Liver (tissue), 9 donors: Measurements from ENCODE around the gene TYMP. TPM values are rescaled to one million over a fixed set of nuclear protein-coding genes. Genes with fewer than 3 reads are reported as not detected.

Experiments
- DNase-seq: peaks from one replicate; pipeline ENCODE4 v3.0.0-alpha.2; 2017; ENCODE audit warnings: low spot score
- H3K27ac ChIP-seq, 2 donors: one replicate each; pipeline ENCODE4 v1.7.0; 2013; ENCODE audit warnings: inconsistent platforms in 2 of 2, low read length in 2 of 2, control low read depth in 1 of 2, low read depth in 1 of 2, mild to moderate bottlenecking in 1 of 2
- H3K27me3 ChIP-seq, 4 donors: one replicate each; pipeline versions ENCODE4 v1.6.1 to v1.7.0; 2013; ENCODE audit warnings: low read length in 3 of 4, inconsistent platforms in 1 of 4, mild to moderate bottlenecking in 1 of 4, moderate library complexity in 1 of 4; ENCODE audit not compliant: control insufficient read depth in 4 of 4, insufficient read depth in 4 of 4
- H3K36me3 ChIP-seq, 4 donors: one replicate each; pipeline versions ENCODE4 v1.6.1 to v1.7.0; 2013; ENCODE audit warnings: low read length in 3 of 4, mild to moderate bottlenecking in 3 of 4, low read depth in 1 of 4, moderate library complexity in 1 of 4; ENCODE audit not compliant: control insufficient read depth in 4 of 4, insufficient read depth in 3 of 4
- H3K4me1 ChIP-seq, 4 donors: one replicate each; pipeline versions ENCODE4 v1.6.1 to v1.7.0; 2013; ENCODE audit warnings: low read length in 3 of 4, mild to moderate bottlenecking in 3 of 4, moderate library complexity in 1 of 4; ENCODE audit not compliant: control insufficient read depth in 4 of 4, insufficient read depth in 4 of 4
- H3K4me3 ChIP-seq, 3 donors: one replicate each; pipeline versions ENCODE4 v1.6.1 to v1.7.0; 2013; ENCODE audit warnings: low read length in 3 of 3, control low read depth in 1 of 3, low read depth in 1 of 3, mild to moderate bottlenecking in 1 of 3
- H3K9ac ChIP-seq, 2 donors: one replicate each; pipeline ENCODE4 v1.7.0; 2013; ENCODE audit warnings: low read length in 2 of 2, mild to moderate bottlenecking in 2 of 2, moderate library complexity in 2 of 2, control low read depth in 1 of 2, low read depth in 1 of 2
- H3K9me3 ChIP-seq, 4 donors: one replicate each; pipeline versions ENCODE4 v1.6.1 to v1.7.0; 2013; ENCODE audit warnings: low read length in 3 of 4; ENCODE audit not compliant: control insufficient read depth in 4 of 4
- EGR1 ChIP-seq, 2 donors: IDR thresholded peaks; 2 replicates each; pipeline ENCODE4 v1.6.1; 2016 to 2018; ENCODE audit warnings: antibody characterized with exemption in 2 of 2, low read depth in 2 of 2
- FOXA1 ChIP-seq: IDR thresholded peaks from 2 replicates; pipeline ENCODE4 v1.6.1; 2016; ENCODE audit warnings: antibody characterized with exemption
- FOXA2 ChIP-seq: IDR thresholded peaks from 2 replicates; pipeline ENCODE4 v1.6.1; 2016; ENCODE audit warnings: antibody characterized with exemption
- GABPA ChIP-seq, 2 donors: IDR thresholded peaks in 1 of 2; conservative IDR thresholded peaks in 1 of 2; 2 replicates each; pipeline ENCODE4 v1.6.1; 2016; ENCODE audit warnings: antibody characterized with exemption in 2 of 2, mild to moderate bottlenecking in 1 of 2, moderate library complexity in 1 of 2
- HNF4A ChIP-seq, 2 donors: conservative IDR thresholded peaks; 2 replicates each; pipeline ENCODE4 v1.6.1; 2016; ENCODE audit warnings: antibody characterized with exemption in 2 of 2, mild to moderate bottlenecking in 2 of 2
- HNF4G ChIP-seq: IDR thresholded peaks from 2 replicates; pipeline ENCODE4 v1.6.1; 2016; ENCODE audit warnings: antibody characterized with exemption
- JUND ChIP-seq, 2 donors: IDR thresholded peaks; 2 replicates each; pipeline ENCODE4 v1.6.1; 2016; ENCODE audit warnings: antibody characterized with exemption in 2 of 2
- NR2F2 ChIP-seq: IDR thresholded peaks from 2 replicates; pipeline ENCODE4 v1.6.1; 2016; ENCODE audit warnings: antibody characterized with exemption
- RAD21 ChIP-seq, 2 donors: IDR thresholded peaks; 2 replicates each; pipeline ENCODE4 v1.6.1; 2016; ENCODE audit warnings: antibody characterized with exemption in 2 of 2, mild to moderate bottlenecking in 2 of 2
- SP1 ChIP-seq: IDR thresholded peaks from 2 replicates; pipeline ENCODE4 v1.6.1; 2018; ENCODE audit warnings: antibody characterized with exemption, mild to moderate bottlenecking
- TAF1 ChIP-seq: conservative IDR thresholded peaks from 2 replicates; pipeline ENCODE4 v1.6.1; 2016; ENCODE audit warnings: antibody characterized with exemption, mild to moderate bottlenecking
- WGBS: extraction: QIAGEN DNeasy Blood & Tissue Kit; methylation state at CpG from one replicate; pipeline ENCODE4 v1.1.7; 2013; 5-methylcytosine and 5-hydroxymethylcytosine counted together
- polyA plus RNA-seq, 2 donors: library from polyadenylated mRNA; stranded (reverse) in 1 of 2; unstranded in 1 of 2; fragments of 200-250 nt in 1 of 2; fragments of >200 nt in 1 of 2; fragmentation: Nextera tagmentation in 1 of 2; extraction: Ambion mirVana in 1 of 2; gene quantifications; one replicate each; pipeline versions ENCODE4 v1.2.1 to v1.2.3, GENCODE V29; 2013 to 2015
- total RNA-seq, 2 donors: library from RNA; depleted of rRNA; stranded (reverse); fragments of >200 nt; gene quantifications; one replicate each; pipeline ENCODE4 v1.2.3, GENCODE V29; 2014
- TF ChIP-seq, protein P1 (sequence below): IDR thresholded peaks from 2 replicates; pipeline ENCODE4 v1.6.1; 2016; ENCODE audit warnings: antibody characterized with exemption
- TF ChIP-seq, protein P2 (sequence below): fragments of 150-350 bp; IDR thresholded peaks from 2 replicates; pipeline ENCODE4 v1.5.1; 2017; ENCODE audit warnings: improper control_type of control experiment, low read depth, low read length; ENCODE audit not compliant: missing input control
- TF ChIP-seq, protein P3 (sequence below): IDR thresholded peaks from 2 replicates; pipeline ENCODE4 v1.6.1; 2016; ENCODE audit warnings: antibody characterized with exemption, mild to moderate bottlenecking
- TF ChIP-seq, protein P4 (sequence below): IDR thresholded peaks from 2 replicates; pipeline ENCODE4 v1.6.1; 2016; ENCODE audit warnings: antibody characterized with exemption
- TF ChIP-seq, protein P5 (sequence below): IDR thresholded peaks from 2 replicates; pipeline ENCODE4 v1.6.1; 2016; ENCODE audit warnings: antibody characterized with exemption
- donor health status: healthy.
- donor health status: healthy.
- donor health status: healthy.
- donor health status: healthy.
- donor health status: healthy.

Gene TYMP
- total and polyA plus RNA-seq, 4 donors: 34.0 to 109 (median 65.5) TPM

DNA sequence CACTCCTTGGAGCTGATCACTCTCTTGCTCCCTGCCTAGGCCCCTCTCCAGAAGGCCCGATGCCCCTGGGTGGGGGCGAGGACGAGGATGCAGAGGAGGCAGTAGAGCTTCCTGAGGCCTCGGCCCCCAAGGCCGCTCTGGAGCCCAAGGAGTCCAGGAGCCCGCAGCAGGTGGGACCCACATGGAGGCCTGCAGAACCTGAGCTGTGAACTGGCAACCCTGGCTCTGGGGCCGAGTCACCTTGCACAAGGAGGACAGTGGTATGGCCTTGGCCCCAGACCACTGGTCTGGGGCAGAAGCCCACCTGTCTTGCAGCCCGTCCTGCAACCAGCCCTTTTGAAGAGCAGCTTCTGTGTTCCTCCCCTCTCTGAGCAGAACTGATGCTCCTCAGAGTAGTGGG lies 10.7 kb downstream of the TYMP start:
- no peaks in the 10 kb centered on the region for H3K9me3 ChIP-seq
- peaks cover 3 to 13% (median 7%) of the 10 kb centered on the region in 4 donors for H3K4me1 ChIP-seq
- 98% methylated on average over 8 of the region's 8 CpGs for WGBS
- no peak overlapping the region for H3K4me3 ChIP-seq
- no peak overlapping the region for H3K9ac ChIP-seq
- H3K36me3 ChIP-seq: peaks cover 11 to 56% (median 19%) of the 10 kb centered on the region in 4 donors
- H3K27me3 ChIP-seq: no peaks in the 10 kb centered on the region
- DNase-seq: no peak
- no peak overlapping the region for H3K27ac ChIP-seq
- TF ChIP-seq, protein P1, sequence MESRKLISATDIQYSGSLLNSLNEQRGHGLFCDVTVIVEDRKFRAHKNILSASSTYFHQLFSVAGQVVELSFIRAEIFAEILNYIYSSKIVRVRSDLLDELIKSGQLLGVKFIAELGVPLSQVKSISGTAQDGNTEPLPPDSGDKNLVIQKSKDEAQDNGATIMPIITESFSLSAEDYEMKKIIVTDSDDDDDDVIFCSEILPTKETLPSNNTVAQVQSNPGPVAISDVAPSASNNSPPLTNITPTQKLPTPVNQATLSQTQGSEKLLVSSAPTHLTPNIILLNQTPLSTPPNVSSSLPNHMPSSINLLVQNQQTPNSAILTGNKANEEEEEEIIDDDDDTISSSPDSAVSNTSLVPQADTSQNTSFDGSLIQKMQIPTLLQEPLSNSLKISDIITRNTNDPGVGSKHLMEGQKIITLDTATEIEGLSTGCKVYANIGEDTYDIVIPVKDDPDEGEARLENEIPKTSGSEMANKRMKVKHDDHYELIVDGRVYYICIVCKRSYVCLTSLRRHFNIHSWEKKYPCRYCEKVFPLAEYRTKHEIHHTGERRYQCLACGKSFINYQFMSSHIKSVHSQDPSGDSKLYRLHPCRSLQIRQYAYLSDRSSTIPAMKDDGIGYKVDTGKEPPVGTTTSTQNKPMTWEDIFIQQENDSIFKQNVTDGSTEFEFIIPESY: no peak
- TF ChIP-seq HNF4A (conservative IDR thresholded peaks at IDR 0.05) (no peak), JUND (IDR thresholded peaks at IDR 0.05) (no peak), HNF4G (no peak), EGR1 (IDR thresholded peaks at IDR 0.05; ENCODE audit: low read depth in 2 of 2) (no peak), TAF1 (no peak), GABPA (IDR thresholded peaks at IDR 0.05 in 1 of 2, conservative IDR thresholded peaks at IDR 0.05 in 1 of 2) (no peak), FOXA1 (no peak), RAD21 (IDR thresholded peaks at IDR 0.05) (no peak), NR2F2 (no peak)
- TF ChIP-seq, protein P2, sequence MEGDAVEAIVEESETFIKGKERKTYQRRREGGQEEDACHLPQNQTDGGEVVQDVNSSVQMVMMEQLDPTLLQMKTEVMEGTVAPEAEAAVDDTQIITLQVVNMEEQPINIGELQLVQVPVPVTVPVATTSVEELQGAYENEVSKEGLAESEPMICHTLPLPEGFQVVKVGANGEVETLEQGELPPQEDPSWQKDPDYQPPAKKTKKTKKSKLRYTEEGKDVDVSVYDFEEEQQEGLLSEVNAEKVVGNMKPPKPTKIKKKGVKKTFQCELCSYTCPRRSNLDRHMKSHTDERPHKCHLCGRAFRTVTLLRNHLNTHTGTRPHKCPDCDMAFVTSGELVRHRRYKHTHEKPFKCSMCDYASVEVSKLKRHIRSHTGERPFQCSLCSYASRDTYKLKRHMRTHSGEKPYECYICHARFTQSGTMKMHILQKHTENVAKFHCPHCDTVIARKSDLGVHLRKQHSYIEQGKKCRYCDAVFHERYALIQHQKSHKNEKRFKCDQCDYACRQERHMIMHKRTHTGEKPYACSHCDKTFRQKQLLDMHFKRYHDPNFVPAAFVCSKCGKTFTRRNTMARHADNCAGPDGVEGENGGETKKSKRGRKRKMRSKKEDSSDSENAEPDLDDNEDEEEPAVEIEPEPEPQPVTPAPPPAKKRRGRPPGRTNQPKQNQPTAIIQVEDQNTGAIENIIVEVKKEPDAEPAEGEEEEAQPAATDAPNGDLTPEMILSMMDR: no peak
- TF ChIP-seq, protein P3, sequence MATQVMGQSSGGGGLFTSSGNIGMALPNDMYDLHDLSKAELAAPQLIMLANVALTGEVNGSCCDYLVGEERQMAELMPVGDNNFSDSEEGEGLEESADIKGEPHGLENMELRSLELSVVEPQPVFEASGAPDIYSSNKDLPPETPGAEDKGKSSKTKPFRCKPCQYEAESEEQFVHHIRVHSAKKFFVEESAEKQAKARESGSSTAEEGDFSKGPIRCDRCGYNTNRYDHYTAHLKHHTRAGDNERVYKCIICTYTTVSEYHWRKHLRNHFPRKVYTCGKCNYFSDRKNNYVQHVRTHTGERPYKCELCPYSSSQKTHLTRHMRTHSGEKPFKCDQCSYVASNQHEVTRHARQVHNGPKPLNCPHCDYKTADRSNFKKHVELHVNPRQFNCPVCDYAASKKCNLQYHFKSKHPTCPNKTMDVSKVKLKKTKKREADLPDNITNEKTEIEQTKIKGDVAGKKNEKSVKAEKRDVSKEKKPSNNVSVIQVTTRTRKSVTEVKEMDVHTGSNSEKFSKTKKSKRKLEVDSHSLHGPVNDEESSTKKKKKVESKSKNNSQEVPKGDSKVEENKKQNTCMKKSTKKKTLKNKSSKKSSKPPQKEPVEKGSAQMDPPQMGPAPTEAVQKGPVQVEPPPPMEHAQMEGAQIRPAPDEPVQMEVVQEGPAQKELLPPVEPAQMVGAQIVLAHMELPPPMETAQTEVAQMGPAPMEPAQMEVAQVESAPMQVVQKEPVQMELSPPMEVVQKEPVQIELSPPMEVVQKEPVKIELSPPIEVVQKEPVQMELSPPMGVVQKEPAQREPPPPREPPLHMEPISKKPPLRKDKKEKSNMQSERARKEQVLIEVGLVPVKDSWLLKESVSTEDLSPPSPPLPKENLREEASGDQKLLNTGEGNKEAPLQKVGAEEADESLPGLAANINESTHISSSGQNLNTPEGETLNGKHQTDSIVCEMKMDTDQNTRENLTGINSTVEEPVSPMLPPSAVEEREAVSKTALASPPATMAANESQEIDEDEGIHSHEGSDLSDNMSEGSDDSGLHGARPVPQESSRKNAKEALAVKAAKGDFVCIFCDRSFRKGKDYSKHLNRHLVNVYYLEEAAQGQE: no peak

DNA sequence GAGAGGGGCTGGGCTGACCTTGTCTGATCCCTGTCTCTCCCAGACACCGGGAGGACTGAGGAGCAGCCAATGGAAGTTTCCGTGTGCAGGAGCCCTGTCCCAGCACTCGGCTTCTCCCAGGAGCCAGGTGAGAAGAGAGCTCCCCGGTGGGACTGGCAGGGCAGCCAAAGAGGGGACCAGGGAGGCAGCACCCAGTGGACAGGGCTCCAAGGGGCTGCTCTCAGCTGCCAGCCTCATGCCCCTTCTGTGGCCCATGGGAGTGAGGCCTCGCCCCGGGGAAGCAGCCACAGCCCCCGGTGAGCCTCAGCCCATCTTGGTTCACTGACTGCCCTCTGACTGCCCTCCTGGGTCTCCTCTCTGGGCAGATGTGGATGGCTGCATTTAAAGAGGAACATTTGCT lies 11.2 kb downstream of the TYMP start:
- 98% methylated on average over 7 of the region's 7 CpGs for WGBS
- DNase-seq: no peak
- Histone ChIP-seq H3K27ac (no peak overlapping the region), H3K36me3 (peaks cover 11 to 53% (median 18%) of the 10 kb centered on the region in 4 donors), H3K9ac (no peak overlapping the region), H3K9me3 (no peaks in the 10 kb centered on the region), H3K27me3 (no peaks in the 10 kb centered on the region), H3K4me1 (peaks cover 0 to 8% (median 3%) of the 10 kb centered on the region in 4 donors), H3K4me3 (no peak overlapping the region)
- TF ChIP-seq NR2F2: no peak
- TF ChIP-seq SP1: no peak
- TF ChIP-seq, protein P3: no peak
- TF ChIP-seq FOXA1: no peak
- no peak for TF ChIP-seq FOXA2
- no peak for TF ChIP-seq JUND (IDR thresholded peaks at IDR 0.05)
- TF ChIP-seq, protein P4, sequence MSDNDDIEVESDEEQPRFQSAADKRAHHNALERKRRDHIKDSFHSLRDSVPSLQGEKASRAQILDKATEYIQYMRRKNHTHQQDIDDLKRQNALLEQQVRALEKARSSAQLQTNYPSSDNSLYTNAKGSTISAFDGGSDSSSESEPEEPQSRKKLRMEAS: no peak
- TF ChIP-seq, protein P5, sequence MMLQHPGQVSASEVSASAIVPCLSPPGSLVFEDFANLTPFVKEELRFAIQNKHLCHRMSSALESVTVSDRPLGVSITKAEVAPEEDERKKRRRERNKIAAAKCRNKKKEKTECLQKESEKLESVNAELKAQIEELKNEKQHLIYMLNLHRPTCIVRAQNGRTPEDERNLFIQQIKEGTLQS: no peak
